Amniotic stem cell (primary cell): ENCODE results near the gene NOX5.

Source experiments
- DNase-seq: peaks from one replicate; lab custom pipeline; 2025; lab: John Stamatoyannopoulos, UW

The NOX5 gene

GRCh38 chr15:69082021-69082502, 67.6 kb downstream of the NOX5 start:
- DNase-seq = peak; percentile 16

GRCh38 chr15:69082554-69082953, 68.1 kb downstream of the NOX5 start:
- DNase-seq = no peak

GRCh38 chr15:69084404-69085030, 70.0 kb downstream of the NOX5 start:
- no peak for DNase-seq

- DNase-seq = no peak
Measured at GRCh38 chr15:69085325-69086081, 71.0 kb downstream of the NOX5 start.

- DNase-seq = no peak
Measured at GRCh38 chr15:69086427-69087204, 72.1 kb downstream of the NOX5 start.

- DNase-seq = no peak
Measured at GRCh38 chr15:69087366-69087976, 73.0 kb downstream of the NOX5 start.

- DNase-seq = no peak
Measured at GRCh38 chr15:69088300-69088965, 73.9 kb downstream of the NOX5 start.

GRCh38 chr15:69089258-69089657, 74.8 kb downstream of the NOX5 start:
- no peak for DNase-seq

- no peak for DNase-seq
Measured at GRCh38 chr15:69090197-69090948, 75.9 kb downstream of the NOX5 start.

- DNase-seq = no peak
Measured at GRCh38 chr15:69091654-69092053, 77.2 kb downstream of the NOX5 start.

- DNase-seq = no peak
Measured at GRCh38 chr15:69092159-69092558, 77.7 kb downstream of the NOX5 start.

- DNase-seq = no peak
Measured at GRCh38 chr15:69093127-69093526, 78.6 kb downstream of the NOX5 start.

- no peak for DNase-seq
Measured at GRCh38 chr15:69093614-69094013, 79.1 kb downstream of the NOX5 start.

GRCh38 chr15:69094124-69094921, 79.8 kb downstream of the NOX5 start:
- no peak for DNase-seq

- DNase-seq = no peak
Measured at GRCh38 chr15:69095274-69095673, 80.8 kb downstream of the NOX5 start.

- DNase-seq = no peak
Measured at GRCh38 chr15:69096196-69096595, 81.7 kb downstream of the NOX5 start.

GRCh38 chr15:69096626-69097025, 82.1 kb downstream of the NOX5 start:
- no peak for DNase-seq

- no peak for DNase-seq
Measured at GRCh38 chr15:69098771-69099170, 84.3 kb downstream of the NOX5 start.

- no peak for DNase-seq
Measured at GRCh38 chr15:69099941-69100340, 85.4 kb downstream of the NOX5 start.

GRCh38 chr15:69100821-69101220, 86.3 kb downstream of the NOX5 start:
- DNase-seq = no peak
